ENCODE results near the gene STAT5A.

Gene STAT5A

DNA sequence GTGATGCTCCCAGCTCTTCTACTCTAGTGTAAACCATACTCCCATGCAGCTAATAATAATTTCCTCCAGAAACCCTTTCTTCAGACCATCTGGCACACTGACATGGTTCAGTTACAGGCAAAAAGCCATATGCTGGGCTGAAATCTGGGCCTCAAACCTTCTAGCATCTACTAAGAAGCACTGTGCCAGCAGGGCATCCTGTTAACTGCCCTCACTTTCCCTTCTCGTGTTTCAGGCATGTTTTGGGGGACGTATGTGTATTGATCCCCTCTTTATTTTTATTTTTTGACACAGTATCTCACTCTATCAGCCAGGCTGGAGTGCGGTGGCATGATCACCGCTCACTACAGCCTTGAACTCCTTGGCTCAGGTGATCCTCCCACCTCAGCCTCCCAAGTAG is 33.3 kb downstream of the STAT5A start:
- Histone ChIP-seq H3K4me3 (ENCODE audit: low read depth, low read length) (no peak overlapping the region), H3K36me3 (ENCODE audit: control insufficient read depth in 2 of 2, insufficient read depth in 1 of 2, low read length in 2 of 2) (peaks cover 18 to 70% of the 10 kb centered on the region in 2 experiments; a peak in 2 of 3 replicates), H3K9me3 (ENCODE audit: control insufficient read depth, insufficient read depth, low read depth, low read length) (no peaks in the 10 kb centered on the region), H3K27ac (ENCODE audit: extremely low read depth, low read depth, low read length) (no peak overlapping the region), H3K4me1 (ENCODE audit: control insufficient read depth, insufficient read depth, low read length) (no peaks in the 10 kb centered on the region)
- TF ChIP-seq, protein P1, sequence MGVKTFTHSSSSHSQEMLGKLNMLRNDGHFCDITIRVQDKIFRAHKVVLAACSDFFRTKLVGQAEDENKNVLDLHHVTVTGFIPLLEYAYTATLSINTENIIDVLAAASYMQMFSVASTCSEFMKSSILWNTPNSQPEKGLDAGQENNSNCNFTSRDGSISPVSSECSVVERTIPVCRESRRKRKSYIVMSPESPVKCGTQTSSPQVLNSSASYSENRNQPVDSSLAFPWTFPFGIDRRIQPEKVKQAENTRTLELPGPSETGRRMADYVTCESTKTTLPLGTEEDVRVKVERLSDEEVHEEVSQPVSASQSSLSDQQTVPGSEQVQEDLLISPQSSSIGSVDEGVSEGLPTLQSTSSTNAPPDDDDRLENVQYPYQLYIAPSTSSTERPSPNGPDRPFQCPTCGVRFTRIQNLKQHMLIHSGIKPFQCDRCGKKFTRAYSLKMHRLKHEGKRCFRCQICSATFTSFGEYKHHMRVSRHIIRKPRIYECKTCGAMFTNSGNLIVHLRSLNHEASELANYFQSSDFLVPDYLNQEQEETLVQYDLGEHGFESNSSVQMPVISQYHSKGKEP (tag by site-specific recombination; IDR thresholded peaks at IDR 0.05) = no peak
- no peak for TF ChIP-seq ZNF202 (tag by site-specific recombination; IDR thresholded peaks at IDR 0.05; ENCODE audit: borderline replicate concordance)
- TF ChIP-seq ZNF433 (tag by site-specific recombination; IDR thresholded peaks at IDR 0.05; ENCODE audit: low read depth) = no peak
- TF ChIP-seq ZNF19 (tag by site-specific recombination; IDR thresholded peaks at IDR 0.05; ENCODE audit: low read depth) = no peak
- ChIA-PET POLR2A (no interaction called here), CTCF (interaction anchor here (0.5 to 22.0 kb wide), 16 partner anchors 9 to 298 kb away, joined by 3 to 378 read pairs (median 8); partner anchors contain the start of genes HCRT and STAT3)

GRCh38 chr17:42322382-42323267 is 34.3 kb downstream of the STAT5A start:
- no peaks in the 10 kb centered on the region for H3K9me3 ChIP-seq (ENCODE audit: control insufficient read depth, insufficient read depth, low read depth, low read length)
- no peak overlapping the region for H3K27ac ChIP-seq (ENCODE audit: extremely low read depth, low read depth, low read length)
- H3K4me1 ChIP-seq (ENCODE audit: control insufficient read depth, insufficient read depth, low read length) = no peaks in the 10 kb centered on the region
- CTCF ChIA-PET = interaction anchor here (0.6 to 22.0 kb wide), 40 partner anchors 8 to 359 kb away, joined by 3 to 378 read pairs (median 4); partner anchors contain the start of genes HCRT, STAT3 and STAT5A
- POLR2A ChIA-PET = interaction anchor here (0.6 to 1.4 kb wide), 3 partner anchors 66 to 80 kb away, joined by 3 to 5 read pairs (median 3); partner anchors contain the start of gene STAT3
- peaks cover 25 to 68% of the 10 kb centered on the region in 2 experiments; a peak in 2 of 3 replicates for H3K36me3 ChIP-seq (ENCODE audit: control insufficient read depth in 2 of 2, insufficient read depth in 1 of 2, low read length in 2 of 2)
- H3K4me3 ChIP-seq (ENCODE audit: low read depth, low read length) = no peak overlapping the region
- TF ChIP-seq ZNF645 (tag by site-specific recombination; IDR thresholded peaks at IDR 0.05) (no peak), ZFHX2 (tag by site-specific recombination; conservative IDR thresholded peaks at IDR 0.05) (0 out of 2 replicates have a peak, but pooled peaks have one; percentile 31), ZNF426 (tag by site-specific recombination; IDR thresholded peaks at IDR 0.05) (no peak), ZNF610 (tag by site-specific recombination; IDR thresholded peaks at IDR 0.05; ENCODE audit: borderline replicate concordance) (no peak), ZNF10 (tag by site-specific recombination; IDR thresholded peaks at IDR 0.05) (0 out of 2 replicates have a peak, but pooled peaks have one; percentile 48), BCL11B (tag by site-specific recombination; IDR thresholded peaks at IDR 0.05; ENCODE audit: low read depth) (no peak), GLI2 (tag by site-specific recombination; IDR thresholded peaks at IDR 0.05; ENCODE audit: borderline replicate concordance, low read depth) (no peak), KLF9 (tag by site-specific recombination; IDR thresholded peaks at IDR 0.05; ENCODE audit: low read depth) (peak; percentile 61; the same call in 1 of the 2 replicates), FEZF1 (tag by site-specific recombination; IDR thresholded peaks at IDR 0.05) (no peak), PATZ1 (tag by site-specific recombination; IDR thresholded peaks at IDR 0.05) (no peak), ZNF2 (tag by site-specific recombination; IDR thresholded peaks at IDR 0.05) (peak; percentile 71; the same call in 1 of the 2 replicates), PRDM1 (tag by site-specific recombination; IDR thresholded peaks at IDR 0.05) (peak; percentile 96), SETDB1 (IDR thresholded peaks at IDR 0.05; ENCODE audit: insufficient read length, low read length) (no peak), ZFP41 (tag by site-specific recombination; IDR thresholded peaks at IDR 0.05; ENCODE audit: borderline replicate concordance) (no peak), GLIS1 (tag by site-specific recombination; IDR thresholded peaks at IDR 0.05) (peak; percentile 48; the same call in 1 of the 2 replicates), KLF17 (tag by site-specific recombination; IDR thresholded peaks at IDR 0.05) (peak; percentile 64)
- TF ChIP-seq, protein P2, sequence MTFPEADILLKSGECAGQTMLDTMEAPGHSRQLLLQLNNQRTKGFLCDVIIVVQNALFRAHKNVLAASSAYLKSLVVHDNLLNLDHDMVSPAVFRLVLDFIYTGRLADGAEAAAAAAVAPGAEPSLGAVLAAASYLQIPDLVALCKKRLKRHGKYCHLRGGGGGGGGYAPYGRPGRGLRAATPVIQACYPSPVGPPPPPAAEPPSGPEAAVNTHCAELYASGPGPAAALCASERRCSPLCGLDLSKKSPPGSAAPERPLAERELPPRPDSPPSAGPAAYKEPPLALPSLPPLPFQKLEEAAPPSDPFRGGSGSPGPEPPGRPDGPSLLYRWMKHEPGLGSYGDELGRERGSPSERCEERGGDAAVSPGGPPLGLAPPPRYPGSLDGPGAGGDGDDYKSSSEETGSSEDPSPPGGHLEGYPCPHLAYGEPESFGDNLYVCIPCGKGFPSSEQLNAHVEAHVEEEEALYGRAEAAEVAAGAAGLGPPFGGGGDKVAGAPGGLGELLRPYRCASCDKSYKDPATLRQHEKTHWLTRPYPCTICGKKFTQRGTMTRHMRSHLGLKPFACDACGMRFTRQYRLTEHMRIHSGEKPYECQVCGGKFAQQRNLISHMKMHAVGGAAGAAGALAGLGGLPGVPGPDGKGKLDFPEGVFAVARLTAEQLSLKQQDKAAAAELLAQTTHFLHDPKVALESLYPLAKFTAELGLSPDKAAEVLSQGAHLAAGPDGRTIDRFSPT (tag by site-specific recombination; IDR thresholded peaks at IDR 0.05) = no peak
- TF ChIP-seq, protein P3, sequence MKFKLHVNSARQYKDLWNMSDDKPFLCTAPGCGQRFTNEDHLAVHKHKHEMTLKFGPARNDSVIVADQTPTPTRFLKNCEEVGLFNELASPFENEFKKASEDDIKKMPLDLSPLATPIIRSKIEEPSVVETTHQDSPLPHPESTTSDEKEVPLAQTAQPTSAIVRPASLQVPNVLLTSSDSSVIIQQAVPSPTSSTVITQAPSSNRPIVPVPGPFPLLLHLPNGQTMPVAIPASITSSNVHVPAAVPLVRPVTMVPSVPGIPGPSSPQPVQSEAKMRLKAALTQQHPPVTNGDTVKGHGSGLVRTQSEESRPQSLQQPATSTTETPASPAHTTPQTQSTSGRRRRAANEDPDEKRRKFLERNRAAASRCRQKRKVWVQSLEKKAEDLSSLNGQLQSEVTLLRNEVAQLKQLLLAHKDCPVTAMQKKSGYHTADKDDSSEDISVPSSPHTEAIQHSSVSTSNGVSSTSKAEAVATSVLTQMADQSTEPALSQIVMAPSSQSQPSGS (tag by site-specific recombination; IDR thresholded peaks at IDR 0.05; ENCODE audit: low read depth) = no peak
